ENCODE measurements around the gene ARMC6.

ARMC6 gene

GRCh38 chr19:19056636-19057275 is 23.4 kb downstream of the ARMC6 start:
- DNase-seq, result no peak

- DNase-seq, result no peak
Observed at GRCh38 chr19:19057317-19057716, 23.9 kb downstream of the ARMC6 start.

DNA sequence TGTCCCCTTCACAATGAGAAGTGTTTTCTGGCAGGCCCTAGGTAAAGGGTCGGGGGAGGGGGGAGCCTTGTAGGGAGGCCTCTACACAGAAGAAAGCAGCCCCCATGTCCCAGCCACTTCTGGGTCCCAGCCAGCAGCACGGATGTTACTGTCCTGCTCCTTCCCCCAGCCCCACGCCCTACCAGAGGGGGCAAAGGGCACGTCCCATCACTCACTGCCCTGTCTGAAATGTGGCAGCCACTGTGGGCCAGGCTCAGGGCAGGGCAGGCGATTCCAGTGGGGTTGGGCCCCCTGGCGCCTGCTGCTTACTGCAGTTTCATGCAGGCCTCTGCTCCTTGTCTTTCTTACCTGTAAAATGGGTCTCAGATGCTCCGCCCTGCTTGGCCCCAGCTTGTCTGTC is 24.3 kb downstream of the ARMC6 start:
- no peak for DNase-seq

DNA sequence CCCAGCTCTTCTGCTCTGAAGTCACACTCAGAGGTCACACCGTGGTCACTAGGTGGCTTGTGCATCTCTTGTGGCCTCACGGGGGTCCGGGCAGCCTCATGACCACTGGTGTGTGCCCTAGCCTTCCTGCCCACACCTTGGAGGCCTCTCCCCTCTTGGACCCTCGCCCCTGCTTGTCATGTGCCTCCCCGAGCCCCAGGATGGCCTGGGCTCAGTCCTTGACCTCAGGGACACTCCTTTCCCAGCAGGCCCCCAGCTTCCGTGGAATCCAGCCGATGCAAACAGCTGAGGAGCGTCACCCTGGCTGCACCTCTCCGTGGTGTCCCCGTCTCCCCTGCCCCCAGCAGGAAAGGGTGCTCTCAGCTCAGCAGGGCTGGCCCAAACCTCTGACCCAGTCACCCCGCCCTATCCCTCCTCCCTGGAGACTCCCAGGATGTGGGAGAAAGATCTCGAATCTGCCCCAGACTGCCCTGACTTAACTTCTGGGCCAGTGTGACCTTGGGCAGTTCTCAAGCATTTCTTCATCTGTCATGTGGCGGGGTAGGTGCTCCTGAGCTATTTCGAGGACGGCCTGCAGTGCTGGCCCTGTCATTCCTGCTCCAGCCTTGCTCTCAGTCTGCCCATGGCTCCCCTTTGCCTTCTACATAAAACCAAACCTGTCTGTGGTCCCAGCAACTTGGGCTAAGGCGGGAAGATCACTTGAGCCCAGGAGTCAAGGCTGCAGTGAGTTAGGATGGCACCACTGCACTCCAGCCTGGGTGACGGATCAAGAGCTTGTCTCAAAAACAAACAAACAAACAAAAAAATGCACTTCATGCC is 25.8 kb downstream of the ARMC6 start:
- no peak for DNase-seq

DNA sequence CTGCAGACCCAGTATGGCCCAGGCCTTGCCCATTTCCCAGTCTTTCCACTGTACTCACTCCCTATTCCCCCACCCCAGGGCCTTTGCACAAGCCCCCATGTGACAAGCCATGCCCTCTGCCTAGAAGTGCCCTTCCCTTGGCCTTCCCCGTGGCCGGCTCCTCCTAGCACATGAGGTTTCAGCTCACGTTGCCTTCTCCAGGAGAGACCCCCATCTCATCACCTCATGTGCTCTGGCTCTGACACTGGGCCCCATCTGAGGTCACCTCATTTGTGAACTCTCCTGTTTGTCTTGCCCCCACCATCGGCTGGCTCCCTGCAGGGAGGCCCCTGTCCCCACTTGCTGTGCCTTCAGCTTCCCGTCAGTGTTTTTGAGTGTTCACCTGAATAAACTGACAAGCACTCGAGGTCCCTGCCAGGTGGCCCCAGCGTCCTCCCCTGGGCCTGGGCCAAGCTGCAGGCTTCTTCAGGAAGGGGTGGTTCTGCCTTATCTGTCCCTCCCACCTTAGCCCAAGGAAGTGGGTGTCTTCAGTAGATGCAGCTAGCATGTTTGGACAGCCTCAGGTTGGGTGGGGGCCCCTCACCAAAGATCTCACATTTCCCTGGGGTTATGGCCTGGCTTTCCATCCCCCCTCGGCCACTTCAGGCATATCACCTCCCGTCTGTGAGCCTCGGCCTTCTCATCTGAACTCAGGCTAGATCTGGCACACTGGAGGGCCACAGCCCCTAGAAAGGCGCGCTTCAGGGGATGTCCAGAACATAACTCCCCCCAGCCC is 26.6 kb downstream of the ARMC6 start:
- DNase-seq, result no peak

DNA sequence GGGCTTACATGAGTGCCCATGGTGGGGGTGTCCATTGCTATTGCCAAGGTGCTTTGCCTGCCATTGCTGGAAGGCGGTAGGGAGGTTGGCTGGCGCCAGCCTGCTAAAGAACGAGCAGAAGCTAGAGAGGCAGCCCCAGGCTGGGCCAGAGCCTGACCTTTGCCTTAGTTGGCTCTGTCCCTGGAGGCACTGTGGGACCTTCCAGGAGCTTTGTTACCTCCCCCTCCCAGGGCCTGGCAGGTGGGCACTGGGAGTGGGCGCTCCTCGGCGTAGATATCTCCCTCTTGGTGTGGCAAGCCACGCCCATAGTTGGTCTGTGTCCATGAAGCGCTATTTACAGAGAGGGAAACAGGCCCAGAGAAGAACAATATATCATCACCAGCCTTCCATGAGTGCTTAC is 28.1 kb downstream of the ARMC6 start:
- no peak for DNase-seq

- no peak for DNase-seq
Observed at GRCh38 chr19:19062454-19063182, 29.2 kb downstream of the ARMC6 start.

DNA sequence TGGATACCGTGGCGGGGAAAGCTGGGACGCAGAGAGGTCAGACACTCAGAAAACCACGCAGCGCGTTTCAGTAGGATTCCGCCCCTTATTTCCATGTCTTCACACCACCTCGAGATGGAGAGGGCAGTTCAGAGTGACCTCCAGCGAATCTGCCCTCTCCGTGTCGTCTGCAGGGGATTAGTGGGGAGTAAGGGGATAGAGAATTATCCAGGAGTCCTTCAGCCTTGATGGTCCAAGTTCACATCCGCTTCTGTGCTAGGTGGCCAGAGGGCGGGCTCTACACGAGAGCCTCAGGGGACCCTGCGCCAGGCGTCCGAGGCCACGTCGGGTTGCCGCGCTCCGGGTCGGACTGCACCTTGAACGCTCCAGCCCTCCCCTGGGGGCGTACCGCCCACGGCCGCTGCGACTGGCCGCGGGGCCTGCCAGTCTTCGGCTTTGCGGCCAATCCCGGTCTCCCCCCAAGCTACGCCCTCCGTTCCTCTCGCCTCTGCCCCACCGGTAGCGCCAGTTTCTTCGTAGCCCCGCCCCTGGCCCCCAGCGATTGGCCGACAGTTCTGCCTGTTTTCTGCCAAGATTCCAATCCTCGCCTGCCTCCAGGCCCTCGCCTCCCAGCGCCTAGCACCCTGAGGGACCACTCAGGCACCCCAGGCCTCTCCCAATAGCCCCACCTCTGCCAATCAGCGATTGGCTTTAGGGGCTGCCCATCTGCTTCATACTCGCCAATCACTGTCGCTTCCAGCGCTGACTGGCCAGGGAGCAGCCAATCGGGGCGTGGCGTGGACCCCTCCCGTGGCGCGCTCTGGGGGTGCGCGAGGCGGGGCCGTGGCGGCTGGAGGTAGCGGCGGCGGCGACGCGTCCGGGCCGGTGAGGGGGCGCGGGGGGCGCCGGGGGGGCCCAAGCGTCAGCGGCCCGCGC is 30.0 kb downstream of the ARMC6 start, which contains the start of gene SLC25A42:
Gene SLC25A42, plus strand, starts transcription at position 812 of the 915 bp plus-strand sequence. CDS start 32,131 bp downstream, outside the sequence.
- DNase-seq, result peak; percentile 92

DNA sequence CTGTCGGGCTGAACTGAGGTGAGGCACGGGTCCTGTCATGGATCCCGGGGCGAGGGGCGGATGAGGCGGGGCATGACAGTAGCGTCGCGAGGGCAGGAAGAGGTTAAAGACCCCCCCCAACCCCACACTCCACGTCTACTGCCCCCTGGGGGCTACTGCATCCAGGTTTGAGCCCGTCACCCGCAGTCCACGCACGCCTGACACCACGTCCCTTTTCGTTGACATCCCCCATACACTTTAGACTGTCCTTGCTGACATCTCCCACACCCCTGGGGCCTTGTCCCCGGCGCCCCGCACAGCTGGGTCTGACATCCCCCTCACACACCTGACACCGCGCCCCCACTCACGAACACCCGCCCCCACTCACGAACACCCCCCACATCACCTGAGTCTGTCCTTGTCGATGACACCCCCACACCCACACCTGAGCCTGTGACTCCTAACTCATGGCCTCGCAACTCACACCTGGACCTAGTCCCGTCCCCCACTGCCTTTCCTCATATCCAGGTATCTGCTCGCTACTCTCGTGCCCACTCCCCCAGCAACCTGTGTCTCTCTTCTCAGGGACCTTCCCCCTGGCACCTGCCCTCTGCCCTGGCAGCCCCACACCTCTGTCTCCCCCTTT is 30.8 kb downstream of the ARMC6 start:
- no peak for DNase-seq

GRCh38 chr19:19064811-19065745 is 31.7 kb downstream of the ARMC6 start:
- no peak for DNase-seq

GRCh38 chr19:19067276-19068072 is 34.1 kb downstream of the ARMC6 start:
- DNase-seq, result no peak

GRCh38 chr19:19068659-19069654 is 35.6 kb downstream of the ARMC6 start:
- no peak for DNase-seq

DNA sequence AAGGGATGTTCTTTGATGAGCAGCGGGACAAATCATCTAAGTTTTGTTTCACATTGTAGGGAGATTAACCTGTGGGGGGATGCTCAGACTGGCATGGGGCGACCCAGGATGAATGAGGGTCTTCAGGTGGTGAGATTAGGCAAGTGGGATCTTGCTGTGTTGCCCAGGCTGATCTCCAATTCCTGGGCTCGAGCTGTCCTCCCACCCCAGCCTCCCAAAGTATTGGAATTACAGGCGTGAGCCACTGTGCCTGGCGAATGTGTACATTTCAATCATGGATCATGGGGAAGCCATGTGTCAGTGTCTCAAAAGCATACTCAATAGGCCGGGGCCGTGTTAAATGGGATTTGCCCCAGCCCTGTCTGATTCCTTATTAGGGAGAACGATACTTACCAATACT is 38.5 kb downstream of the ARMC6 start:
- no peak for DNase-seq

- no peak for DNase-seq
Observed at GRCh38 chr19:19074196-19074882, 40.9 kb downstream of the ARMC6 start.

DNA sequence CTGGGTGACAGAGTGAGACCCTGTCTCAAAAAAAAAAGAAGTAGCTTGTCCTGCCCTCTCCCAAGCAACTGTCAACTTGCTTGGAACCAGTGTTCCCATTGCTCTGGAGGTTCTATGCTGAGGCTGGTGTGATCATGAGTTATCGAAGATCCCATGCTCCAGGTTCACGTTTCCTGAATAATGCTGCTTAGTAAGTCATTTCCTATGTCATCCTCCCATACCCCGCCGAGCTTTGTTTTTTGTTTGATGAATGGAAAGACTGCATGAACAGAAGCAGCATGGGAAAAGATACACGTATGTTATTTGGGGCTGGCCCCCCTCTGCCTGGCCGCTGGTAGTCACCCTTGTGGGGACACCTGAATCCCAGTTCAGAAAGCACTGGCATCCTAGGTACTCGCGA is 41.7 kb downstream of the ARMC6 start:
- no peak for DNase-seq

DNA sequence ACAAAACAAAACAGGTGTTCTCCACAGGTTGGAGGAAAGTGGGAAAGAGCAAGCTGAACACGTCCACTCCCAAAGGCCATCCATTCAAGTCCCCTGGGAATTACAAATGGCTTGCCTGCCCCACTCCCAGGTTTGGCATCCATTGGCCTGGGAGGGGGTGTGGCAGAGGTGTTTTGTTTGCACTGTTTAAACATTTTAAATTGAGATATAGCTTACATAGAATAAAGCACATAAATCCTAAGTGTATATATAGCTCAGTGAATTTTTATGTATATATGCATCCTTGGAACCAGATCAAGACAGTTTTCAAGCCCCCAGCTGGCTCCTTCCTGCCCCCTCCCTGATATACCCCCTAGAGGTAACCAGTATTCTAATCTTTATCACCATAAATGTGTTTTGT is 43.1 kb downstream of the ARMC6 start:
- no peak for DNase-seq

- DNase-seq, result peak; percentile 15
Observed at GRCh38 chr19:19077103-19077502, 43.7 kb downstream of the ARMC6 start.

Measured in NCI-H748 treated with DMSO at 0.1 percent for 48 hours (cell line).